Measurements from ENCODE around the gene BAZ1B.

DNA sequence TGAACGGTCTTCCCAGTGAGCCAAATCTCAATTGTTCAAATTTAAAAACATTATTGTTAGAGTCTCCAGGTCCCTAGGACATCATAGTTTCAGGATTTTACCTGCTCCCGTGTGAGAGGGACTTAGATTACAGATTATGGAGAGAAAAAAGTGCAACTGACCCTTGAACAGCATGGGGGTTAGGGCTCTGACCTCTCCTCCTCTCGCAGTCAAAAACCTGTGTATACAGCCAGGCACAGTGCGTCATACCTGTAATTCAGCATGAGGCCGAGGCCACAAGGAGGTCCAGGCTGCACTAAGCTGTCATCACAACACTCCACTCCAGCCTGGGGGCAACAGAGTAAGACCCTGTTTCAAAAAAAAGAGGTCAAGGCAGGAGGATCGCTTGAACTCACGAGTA lies 25.5 kb downstream of the BAZ1B start:
- no peak for TF ChIP-seq KLF6 (CRISPR knock-in tag; IDR thresholded peaks at IDR 0.05; ENCODE audit: borderline replicate concordance)
- TF ChIP-seq, protein P1, sequence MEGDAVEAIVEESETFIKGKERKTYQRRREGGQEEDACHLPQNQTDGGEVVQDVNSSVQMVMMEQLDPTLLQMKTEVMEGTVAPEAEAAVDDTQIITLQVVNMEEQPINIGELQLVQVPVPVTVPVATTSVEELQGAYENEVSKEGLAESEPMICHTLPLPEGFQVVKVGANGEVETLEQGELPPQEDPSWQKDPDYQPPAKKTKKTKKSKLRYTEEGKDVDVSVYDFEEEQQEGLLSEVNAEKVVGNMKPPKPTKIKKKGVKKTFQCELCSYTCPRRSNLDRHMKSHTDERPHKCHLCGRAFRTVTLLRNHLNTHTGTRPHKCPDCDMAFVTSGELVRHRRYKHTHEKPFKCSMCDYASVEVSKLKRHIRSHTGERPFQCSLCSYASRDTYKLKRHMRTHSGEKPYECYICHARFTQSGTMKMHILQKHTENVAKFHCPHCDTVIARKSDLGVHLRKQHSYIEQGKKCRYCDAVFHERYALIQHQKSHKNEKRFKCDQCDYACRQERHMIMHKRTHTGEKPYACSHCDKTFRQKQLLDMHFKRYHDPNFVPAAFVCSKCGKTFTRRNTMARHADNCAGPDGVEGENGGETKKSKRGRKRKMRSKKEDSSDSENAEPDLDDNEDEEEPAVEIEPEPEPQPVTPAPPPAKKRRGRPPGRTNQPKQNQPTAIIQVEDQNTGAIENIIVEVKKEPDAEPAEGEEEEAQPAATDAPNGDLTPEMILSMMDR (IDR thresholded peaks at IDR 0.05 in 2 of 3, conservative IDR thresholded peaks at IDR 0.05 in 1 of 3; ENCODE audit: insufficient read depth in 2 of 3, low read depth in 1 of 3, low read length in 3 of 3) = no peak
- TF ChIP-seq SP1 (CRISPR knock-in tag; IDR thresholded peaks at IDR 0.05) = no peak
